ENCODE results near the gene VEPH1.
"Not testable (repeated sequence)": the region's sequence is repeated elsewhere in the genome, so short reads cannot be mapped to it uniquely, and the experiment has no call there.

Gene VEPH1

DNA sequence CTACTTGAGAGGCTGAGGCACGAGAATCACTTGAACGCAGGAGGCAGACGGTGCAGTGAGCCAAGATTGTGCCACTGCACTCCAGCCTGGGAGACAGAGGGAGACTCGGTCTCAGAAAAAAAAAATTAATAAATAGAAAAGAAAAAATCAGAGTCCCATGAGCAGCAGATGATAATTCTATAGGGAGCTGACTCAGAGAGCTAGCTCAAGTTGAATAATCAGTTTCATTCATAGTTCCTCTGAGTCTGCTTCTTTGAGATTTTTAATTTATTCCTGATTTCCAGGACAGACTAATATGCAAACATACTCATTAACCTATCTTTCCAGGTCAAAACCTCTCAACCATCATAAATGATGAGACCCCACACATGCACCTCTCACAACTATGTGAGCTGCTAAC, 121.6 kb downstream of the VEPH1 start:
- DNase-seq: no peak

DNA sequence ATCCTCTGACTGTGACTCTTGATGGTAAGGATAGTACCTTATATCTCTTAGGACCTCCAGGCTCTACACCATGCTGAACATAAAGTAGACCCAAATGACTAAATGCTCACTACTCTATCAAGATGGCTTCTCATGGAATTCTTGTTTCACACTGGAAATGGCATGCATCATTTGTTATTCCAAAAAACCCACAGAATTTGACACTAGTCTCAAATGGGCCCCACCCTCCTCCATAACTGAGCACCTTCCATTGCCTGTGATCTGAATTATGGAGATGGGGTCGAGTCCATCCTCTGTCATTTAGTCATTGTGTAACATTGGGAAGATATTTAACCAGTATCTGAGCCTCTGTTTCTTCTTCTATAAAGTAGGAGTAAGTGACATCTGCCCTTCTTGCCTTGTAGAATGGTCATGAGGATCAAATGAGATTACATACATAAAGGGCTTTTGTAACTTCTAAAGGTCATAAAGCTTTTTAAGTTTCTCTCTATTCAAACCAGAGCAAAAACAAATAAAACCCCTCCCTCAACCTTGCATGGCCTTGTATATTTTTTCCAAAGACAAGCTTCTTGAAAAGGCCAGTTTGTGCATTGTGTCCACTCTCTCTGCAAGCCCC, 123.6 kb downstream of the VEPH1 start:
- DNase-seq: no peak

DNA sequence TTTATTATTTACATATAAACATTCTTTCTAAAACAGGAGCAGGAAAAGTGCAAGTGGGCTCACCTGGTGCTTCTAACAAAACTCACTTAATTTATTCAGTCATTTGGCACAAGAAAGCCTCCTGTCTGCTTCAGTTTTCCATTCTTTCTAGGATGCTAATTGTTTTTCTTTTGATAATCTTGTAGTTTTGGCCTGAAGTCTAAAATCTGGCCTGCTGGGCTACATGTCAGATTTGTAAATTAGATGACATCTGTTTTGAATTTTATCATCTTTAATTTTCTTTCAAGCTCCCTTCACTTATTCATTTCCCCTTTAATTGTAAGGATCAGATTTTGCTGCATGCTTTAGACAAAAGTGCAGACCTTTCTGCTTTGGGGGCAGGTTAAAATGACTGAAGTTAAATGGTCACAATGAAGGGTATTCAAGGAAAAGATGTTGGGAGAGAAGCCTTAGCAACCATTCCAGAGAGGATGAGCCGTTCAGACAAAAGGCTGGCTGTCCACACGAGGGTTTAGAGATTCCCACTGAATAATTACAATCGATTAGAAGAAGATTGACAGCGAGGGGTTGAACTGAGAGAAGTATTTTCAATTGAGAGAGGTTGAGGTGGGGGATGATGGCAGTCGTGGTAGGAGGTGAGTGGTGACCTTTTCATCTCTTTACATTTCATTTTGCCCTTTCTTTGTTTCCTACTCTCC, 126.5 kb downstream of the VEPH1 start:
- DNase-seq: no peak

DNA sequence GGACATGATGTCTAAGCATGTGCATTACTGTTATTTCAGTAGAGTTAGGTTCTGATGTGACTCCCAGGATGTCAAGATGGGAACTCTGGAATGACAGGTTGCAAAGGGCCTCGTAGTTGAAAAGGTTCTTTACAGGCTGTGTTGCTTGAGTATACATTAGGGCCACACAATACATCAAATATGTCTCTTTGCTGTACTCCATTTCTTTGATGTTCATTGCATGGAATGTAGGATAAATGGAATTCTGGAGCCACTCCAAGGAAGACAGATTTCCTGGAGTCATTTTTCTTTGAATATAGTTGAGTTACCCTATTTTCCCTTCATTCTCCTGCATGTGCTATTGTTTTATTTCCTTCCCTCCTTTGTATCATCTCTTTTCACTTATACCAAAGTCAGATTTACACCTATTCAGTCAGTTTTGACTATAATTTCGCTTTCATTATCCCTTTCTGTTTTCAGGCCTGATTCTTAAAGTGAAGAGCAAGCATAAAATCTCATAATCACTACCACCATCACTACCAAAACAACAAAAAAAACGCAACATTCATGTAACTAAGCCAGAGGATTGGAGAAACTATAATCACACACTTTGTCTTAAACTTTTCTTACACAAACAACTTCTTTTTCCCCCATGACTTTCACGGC, 127.8 kb downstream of the VEPH1 start:
- no peak for DNase-seq

DNA sequence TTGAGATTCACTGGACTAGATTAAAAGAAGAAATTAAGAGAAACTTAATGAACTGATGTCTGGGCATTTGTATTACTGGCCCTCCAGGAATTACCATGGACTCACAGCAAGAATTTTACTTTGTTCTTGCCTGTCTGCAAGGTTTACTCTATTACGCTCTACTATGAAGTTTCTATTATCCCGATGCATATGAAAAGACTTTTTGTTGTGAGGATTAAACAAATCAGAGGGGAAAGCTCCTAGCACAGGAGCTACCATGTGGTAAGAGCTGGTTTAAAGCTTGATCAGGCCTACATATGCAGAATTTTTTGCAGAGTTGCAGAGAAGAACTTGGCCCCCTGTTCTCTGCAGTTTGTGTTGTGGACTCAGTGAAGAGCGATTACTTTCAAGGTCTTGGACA, 128.3 kb downstream of the VEPH1 start:
- no peak for DNase-seq

DNA sequence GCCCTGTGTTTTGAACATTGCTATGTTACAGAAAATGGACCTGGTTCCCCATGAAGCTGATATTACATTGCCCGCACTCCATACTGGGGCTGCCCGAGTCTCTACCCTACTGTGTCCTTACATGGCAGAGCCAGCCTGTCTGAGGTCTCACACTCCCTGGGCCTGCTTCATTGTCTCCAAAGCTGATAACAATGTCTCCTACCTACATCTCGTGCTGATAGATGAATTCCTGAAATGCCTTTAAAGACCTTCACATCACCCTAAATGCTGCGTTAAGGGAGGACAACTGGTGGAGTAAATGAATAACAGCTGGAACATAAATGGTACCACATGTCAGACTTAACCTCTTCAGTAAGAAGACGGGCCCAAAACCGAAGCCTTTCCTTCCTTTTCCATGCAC, 129.4 kb downstream of the VEPH1 start:
- no peak for DNase-seq

DNA sequence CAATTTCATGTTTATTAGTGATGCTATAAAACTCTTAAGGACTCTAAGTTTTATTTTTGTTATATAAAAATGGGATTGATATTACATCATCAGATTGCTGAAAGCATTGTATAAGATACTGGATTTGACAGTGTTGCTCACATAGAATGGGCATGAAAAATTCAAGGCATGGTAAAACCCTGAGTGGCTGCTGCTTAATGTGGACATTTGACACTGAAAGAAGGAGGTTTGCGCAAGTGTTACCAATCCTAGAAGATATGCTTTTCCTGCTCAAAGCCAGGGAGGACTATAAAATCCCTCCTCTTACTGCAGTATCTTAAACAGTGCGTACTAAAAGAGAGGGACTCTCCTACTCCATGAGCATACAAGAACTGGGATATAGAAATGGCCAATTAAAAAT, 132.3 kb downstream of the VEPH1 start:
- DNase-seq: no peak

DNA sequence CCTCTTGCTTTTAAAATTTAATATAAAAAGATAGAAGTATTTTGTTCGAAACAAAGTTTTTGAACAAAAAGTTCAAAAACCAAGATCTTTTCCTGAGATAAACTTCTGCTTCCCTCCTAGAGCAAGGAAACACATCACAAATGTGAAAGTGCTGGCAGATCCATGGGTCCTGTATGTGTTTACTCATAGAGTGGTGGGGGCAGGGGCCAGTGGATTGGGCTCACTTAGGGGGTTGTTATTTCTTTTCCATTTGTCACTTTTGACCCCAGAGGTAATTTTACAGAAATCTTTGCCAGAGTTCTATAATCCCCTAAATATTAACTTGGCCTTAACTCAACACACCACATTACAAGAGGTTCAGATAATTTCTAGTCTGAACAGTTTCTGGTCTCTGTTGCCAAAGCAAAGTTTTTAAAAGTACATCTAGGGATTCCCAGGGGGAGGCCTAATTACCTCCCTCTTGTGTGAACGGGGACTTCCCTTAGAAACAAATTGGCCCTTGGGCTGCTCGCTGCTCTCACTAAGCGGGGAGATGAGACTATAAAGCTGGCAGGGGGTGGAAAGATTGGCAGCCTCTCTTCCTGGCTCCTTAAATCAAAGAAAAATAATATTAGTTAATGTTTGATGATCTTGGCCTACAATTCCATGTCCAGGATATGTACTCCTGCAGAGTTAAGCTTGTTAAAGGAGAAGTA, 133.3 kb downstream of the VEPH1 start:
- DNase-seq: no peak

DNA sequence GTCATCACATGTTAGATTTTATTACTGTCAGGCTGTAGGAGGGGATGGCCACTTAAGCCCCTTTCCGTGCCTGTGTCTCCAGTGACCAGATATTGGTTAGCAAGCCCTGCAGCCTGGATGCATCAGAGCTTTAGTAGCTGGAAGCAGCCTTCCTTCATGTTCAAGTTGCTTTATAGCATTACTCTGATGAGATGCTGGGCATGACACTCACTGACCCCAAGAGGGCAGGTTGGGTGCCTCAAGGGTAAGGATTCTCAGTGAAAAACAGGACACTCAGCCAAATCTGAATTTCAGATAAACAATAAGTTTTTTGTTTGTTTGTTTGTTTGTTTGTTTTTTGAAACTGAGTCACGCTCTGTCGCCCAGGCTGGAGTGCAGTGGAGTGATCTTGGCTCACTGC, 135.0 kb downstream of the VEPH1 start:
- DNase-seq: no peak

DNA sequence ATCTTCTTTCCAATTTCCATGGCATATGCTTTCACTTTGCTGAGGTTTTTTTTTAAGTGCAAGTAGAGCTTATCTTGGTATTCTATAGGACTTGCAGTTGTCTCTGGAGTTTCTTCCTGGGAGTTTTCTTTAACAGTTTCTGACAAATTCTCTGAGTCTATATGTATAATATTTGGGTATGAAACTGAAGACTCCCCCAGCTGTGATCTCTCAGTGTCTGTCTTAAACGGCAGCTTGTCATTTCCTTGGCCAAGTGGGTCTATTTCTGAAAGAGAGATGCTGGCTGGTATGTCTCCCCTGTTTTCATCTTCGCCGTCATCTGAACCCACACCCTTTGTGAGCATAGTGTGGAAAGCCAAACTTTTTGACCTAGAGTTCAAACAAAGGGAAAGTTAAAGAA, 139.8 kb downstream of the VEPH1 start:
- DNase-seq: no peak

DNA sequence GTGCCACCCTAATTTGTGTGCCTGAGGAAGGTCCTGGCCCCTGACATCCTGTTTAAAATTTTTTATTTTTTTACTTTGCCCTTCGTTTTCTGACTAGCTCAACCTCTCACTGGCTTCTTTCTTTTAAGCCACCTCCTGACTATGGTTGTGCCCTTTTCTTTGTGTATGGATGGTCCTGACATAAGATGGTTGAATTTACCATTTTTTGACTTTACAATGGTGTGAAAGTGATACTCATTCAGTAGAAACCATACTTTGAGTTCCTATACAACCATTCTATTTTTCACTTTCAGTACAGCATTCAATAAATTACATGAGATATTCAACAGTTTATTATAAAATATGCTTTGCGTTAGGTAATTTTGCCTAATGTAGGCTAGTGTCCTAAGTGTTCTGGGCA, 140.9 kb downstream of the VEPH1 start:
- DNase-seq: no peak

DNA sequence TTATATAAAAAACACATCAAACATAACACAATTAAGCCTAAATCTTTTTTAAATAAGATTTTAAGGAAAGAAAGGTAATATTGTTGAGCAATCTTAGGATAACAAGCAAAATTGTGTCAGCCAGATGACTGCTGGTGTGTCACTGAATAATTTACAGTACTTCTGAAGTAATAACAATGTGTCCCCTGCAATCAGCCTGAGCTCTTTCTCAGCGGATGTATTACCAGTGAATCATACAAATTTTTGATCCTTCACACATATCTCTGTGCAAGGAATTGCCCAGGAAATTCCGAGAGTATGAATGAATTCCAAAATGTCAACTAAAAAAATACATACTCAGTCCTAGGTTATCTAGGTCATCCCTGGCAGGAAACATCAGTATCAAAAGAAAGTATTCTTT, 143.2 kb downstream of the VEPH1 start:
- DNase-seq: no peak

DNA sequence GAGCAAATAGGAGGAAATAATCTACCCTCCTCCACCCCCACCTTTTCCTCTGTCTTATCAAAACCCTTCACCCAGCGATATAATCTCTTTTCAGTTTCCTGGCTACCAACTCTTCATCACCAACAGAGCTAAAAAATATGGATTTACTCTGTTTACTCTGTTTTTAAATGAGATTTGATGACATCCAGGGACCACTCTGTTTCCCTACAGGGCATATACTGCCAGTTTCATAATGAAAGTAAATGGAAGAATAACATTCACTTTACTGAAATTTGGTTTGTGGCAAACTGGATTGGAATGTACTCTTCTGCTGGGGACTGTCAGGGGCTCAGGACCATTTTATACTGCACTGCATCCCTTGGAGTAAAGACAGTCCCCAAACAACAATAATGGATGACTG, 146.7 kb downstream of the VEPH1 start:
- DNase-seq: no peak

DNA sequence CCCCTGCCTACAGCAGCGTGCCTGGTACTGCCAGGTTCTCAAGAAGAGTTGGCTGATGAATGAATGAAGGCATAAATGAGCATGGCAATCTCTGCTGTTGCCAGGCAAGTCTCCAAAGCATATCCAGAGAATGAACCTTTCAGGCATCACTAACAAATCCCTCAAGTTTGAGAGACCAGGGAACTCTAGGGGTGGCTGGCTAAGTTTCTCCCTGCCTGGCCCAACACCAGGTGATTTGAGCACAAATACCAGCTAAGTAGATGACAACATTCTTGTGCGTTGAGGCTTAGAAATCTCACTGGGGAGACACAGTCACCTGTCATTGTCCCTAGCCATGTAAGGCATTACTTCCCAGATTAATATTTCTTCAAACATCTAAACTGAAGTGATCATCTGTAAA, 147.9 kb downstream of the VEPH1 start:
- no peak for DNase-seq

DNA sequence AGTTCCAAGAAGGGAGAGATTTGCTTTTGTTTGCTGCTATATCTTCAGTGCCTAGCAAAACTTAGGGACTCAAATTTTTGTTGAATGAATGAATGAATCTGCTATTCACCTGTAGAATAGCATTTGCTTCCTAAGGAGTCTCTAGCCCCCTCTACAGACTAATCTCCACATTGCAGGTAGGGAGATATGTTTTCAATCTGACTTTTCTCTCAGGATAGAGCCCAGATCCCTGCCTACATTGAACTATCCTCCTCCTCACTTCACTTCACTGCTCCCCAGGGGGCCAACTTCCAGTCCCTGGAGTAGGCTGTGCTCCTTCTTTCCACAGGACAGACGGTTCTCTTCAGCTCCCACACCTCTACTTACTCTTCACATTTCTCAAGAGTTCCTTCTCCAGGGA, 148.5 kb downstream of the VEPH1 start:
- no peak for DNase-seq

DNA sequence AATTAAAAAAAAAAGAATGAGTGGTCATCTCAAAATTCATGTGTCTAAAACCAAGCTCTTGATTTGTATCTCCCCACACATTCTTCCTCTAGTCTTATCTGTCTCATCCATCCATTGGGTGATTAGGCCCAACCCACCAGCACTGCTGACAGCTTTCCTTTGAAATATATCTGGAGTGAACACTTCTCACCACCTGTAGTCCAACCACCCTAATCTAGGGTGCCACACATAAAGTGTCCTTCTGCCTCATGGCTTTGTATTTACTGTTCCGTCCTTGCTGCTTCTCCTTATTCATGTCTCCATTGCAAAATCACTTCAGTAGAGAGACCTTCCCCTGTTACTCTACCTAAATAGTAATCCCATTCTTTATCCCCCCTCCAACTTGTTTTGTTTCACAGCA, 149.0 kb downstream of the VEPH1 start:
- no peak for DNase-seq

DNA sequence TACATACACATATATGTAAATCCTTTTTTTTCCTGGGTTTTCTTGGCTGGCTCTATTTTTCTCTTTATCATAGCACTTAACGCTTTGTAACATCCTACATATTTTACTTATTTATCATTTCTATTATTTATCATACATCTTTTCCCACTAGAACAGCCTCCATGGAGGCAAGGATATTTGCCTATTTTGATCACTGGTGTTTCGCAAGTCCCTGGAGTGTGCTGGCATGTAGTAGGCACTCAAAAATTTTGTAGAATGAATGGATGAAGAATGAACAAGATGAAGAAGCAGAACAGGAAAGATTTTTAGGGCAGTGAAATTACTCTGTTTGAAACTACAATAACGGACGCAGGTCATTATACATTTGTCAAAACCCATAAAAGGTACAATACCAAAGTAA, 149.6 kb downstream of the VEPH1 start:
- DNase-seq: no peak

DNA sequence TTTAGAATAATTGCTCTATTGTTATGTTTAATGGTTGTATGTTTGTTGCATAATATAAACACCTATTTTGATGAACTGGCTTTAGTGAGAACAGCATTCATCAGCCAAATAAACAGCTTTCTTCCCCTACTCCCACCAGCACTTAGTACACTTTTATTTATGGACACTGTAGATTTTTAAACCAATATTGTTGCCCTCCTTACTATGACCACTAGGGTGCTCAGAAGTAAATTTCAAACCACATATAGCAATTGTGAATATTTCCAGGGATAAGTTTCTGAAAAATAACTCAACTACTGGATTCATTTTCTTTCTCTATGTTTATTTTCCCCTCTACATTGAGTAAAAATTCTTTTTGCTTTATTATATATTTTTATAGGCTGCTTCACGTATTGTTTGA, 151.2 kb downstream of the VEPH1 start:
- no peak for DNase-seq

DNA sequence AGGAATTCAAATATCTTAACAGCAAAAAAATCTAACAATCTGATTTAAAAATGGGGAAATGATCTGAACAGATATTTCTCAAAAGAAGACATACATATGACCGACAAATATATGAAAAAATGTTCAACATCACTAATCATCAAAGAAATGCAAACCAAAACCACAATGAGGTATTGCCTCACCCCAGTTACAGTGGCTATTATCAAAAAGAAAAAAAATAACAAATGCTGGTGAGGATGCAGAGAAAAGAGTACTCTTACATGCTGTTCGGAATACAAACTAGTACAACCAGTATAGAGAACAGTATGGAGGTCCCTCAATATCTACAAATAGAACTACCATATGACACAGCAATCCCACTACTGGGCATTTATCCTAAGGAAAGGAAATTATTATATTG, 152.6 kb downstream of the VEPH1 start:
- not testable (repeated sequence) for DNase-seq

DNA sequence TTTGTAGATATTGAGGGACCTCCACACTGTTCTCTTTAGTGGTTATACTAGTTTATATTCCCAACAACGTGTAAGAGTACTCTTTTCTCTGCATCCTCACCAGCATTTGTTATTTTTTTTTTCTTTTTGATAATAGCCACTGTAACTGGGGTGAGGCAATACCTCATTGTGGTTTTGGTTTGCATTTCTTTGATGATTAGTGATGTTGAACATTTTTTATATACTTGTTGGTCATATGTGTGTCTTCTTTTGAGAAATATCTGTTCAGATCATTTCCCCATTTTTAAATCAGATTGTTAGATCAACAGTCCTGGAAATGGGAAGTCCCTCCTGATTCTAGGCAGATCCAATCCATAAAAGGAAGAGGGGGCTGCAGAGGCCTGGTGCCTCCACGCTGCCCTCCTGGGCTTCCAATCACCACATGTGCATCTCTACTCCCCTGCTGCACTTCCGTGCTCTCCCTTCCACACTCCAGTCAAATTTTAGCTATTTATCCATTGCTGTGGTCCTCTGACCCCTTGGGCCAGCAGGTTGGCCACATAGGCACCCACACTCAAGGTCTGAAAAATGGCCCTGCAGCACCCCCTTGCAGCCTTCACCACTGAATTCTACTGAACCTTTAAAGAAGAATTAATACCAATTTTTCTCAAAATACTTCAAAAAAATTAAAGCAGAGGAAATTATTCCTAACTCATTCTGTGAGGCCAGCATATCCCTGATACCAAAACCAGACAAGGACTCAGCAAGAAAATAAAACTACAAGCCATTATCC, 154.7 kb downstream of the VEPH1 start:
- DNase-seq: not testable (repeated sequence)

DNA sequence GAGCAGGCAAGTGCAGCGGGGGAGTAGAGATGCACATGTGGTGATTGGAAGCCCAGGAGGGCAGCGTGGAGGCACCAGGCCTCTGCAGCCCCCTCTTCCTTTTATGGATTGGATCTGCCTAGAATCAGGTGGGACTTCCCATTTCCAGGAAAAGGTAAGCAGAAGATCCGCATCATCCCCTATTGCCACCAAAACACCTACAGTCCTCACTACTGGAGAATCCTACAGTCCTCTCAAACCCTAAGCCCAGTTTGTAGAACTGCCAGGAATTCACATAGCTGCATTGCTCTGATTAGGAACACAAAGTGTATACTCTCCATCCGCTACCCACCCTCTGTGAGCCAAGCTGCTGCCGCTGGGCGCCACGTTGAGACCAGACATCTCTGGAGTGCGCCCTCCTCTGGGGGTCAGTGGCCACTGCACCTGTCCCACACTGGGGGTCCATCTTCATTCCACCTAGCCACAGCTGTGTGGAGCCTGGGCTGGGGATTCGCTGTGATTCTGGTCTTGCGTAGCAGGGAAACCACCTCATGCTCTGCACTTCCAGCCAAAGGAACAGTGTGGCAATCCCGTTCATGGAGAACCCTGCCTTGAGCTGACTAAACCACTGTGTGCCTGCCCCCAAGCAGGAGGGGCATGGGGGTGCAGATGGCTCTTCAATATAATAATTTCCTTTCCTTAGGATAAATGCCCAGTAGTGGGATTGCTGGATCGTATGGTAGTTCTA, 155.5 kb downstream of the VEPH1 start:
- no peak for DNase-seq

DNA sequence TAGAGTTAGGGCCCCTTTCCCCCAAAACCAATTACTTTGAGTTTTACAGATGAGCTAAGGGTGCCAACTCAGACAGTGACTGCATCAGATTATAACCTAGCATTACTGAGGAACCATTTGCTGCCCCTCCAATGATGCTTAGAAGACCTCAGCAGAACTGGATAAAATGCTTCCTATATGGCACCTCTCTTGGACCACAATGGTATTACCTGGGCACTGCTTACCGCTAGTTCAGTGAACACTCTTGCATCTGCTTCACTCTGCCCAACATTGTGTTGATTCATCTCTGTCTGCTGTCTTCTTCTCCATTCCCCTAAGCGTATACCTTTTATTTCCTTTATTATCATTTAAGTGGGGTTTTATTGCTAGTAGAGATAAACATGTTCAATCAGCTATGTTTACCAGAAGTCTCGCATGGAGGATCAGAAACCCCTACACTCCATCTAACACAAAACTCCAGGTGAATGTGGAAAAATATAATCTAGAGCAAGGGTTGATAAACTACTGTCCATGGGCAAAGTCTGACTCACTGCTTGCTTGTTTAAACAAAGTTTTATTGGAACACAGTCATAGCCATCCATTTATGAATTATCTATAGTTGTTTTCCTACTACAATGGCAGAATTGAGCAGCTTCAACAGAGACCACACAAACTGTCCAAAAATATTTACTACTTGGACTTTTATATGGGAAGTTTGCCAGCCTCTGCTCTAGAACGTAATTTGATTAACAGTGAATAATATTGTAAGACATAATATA, 166.8 kb downstream of the VEPH1 start:
- DNase-seq: no peak

Measured in activated CD4-positive, alpha-beta T cell treated with anti-CD3 and anti-CD28 coated beads, Interleukin-2, amount 50 U/mL, for 16 hours (primary cell).